Psoas muscle (tissue), 8 donors: ENCODE results near the gene FETUB. TPM values are rescaled to one million over a fixed set of nuclear protein-coding genes. Genes with fewer than 3 reads are reported as not detected.

Experiments
- ATAC-seq, 4 donors: fragments of 200-7000 bp; cut with Tn5 transposase; one replicate each; pipeline ENCODE4 v1.9.1; 2020; ENCODE audit warnings: moderate library complexity in 3 of 4, mild to moderate bottlenecking in 2 of 4
- DNase-seq, 2 donors: peaks; one replicate each; pipeline ENCODE4 v3.0.0-alpha.2; 2020
- H3K27ac ChIP-seq: fragments of 200-600 bp; one replicate; pipeline ENCODE4 v1.8.0; 2022
- H3K27me3 ChIP-seq, 3 donors: fragments of 200-600 bp in 1 of 3; one replicate each; pipeline versions ENCODE4 v1.6.1 to v1.8.0; 2013 to 2022; ENCODE audit warnings: low read length in 2 of 3, mild to moderate bottlenecking in 2 of 3, moderate library complexity in 1 of 3; ENCODE audit not compliant: insufficient read depth in 3 of 3
- H3K36me3 ChIP-seq, 2 donors: fragments of 200-600 bp in 1 of 2; one replicate each; pipeline versions ENCODE4 v1.6.1 to v1.8.0; 2013 to 2022; ENCODE audit warnings: low read depth in 1 of 2, mild to moderate bottlenecking in 1 of 2, moderate library complexity in 1 of 2; ENCODE audit not compliant: insufficient read depth in 1 of 2
- H3K4me1 ChIP-seq: fragments of 200-600 bp; one replicate; pipeline ENCODE4 v1.8.0; 2022
- H3K4me3 ChIP-seq: fragments of 200-600 bp; one replicate; pipeline ENCODE4 v1.8.0; 2022; ENCODE audit warnings: mild to moderate bottlenecking
- H3K9me3 ChIP-seq: fragments of 200-600 bp; one replicate; pipeline ENCODE4 v1.8.0; 2022
- CTCF ChIP-seq: fragments of 200-600 bp; IDR thresholded peaks from one replicate; pipeline ENCODE4 v1.8.0; 2022; ENCODE audit warnings: antibody characterized with exemption
- WGBS, 3 donors: extraction: QIAGEN DNeasy Blood & Tissue Kit; methylation state at CpG; one replicate each; pipeline versions ENCODE4 v1.1.6 to v1.1.7; 2013; 5-methylcytosine and 5-hydroxymethylcytosine counted together
- intact Hi-C, 2 donors: fragments of 100-400 bp; cut with DNase I; formaldehyde crosslinking; loops; one replicate each; pipeline versions ENCODE4 v1.11.0 to v1.14.2; 2022
- polyA plus RNA-seq, 3 donors: library from polyadenylated mRNA; stranded (reverse); fragments of 200-250 nt; gene quantifications; one replicate each; pipeline ENCODE4 v1.2.3, GENCODE V29; 2013
- total RNA-seq, 4 donors: library from RNA; stranded (reverse); fragmentation: NEBNext Ultra II Directional in 2 of 4; extraction: Animal tissue kit (Norgen Biotek cat#: 25700) in 2 of 4; gene quantifications; one replicate each; pipeline versions ENCODE4 v1.2.1 to v1.2.4, GENCODE V29; 2021 to 2023
- donor health status: healthy with polysubstance abuse.
- donor health status: DM: no; HTN: no; CAD: no; lungs with moderate emphysema.
- donor health status: Bipolar disorder and iron deficiency.
- donor health status: healthy.
- donor health status: DM: yes; HTN: yes; CAD: no.
- donor health status: DM: no; HTN: no; CAD: no.
- donor health status: DM: no; HTN: no; CAD: no.
- donor health status: DM: yes; HTN: yes; CAD: no.

Gene FETUB
- total and polyA plus RNA-seq, 7 donors, result not detected

GRCh38 chr3:186664119-186664495 is 23.9 kb downstream of the FETUB start:
- no peaks in the 10 kb centered on the region for H3K9me3 ChIP-seq
- ATAC-seq (no peak), DNase-seq (no peak)
- TF ChIP-seq CTCF, result no peak
- no peak overlapping the region for H3K27ac ChIP-seq
- intact Hi-C loops, result no loop called here
- H3K4me3 ChIP-seq, result no peak overlapping the region
- peaks cover 0 to 2% (median 2%) of the 10 kb centered on the region in 3 donors for H3K27me3 ChIP-seq
- no peaks in the 10 kb centered on the region for H3K36me3 ChIP-seq
- no peaks in the 10 kb centered on the region for H3K4me1 ChIP-seq

DNA sequence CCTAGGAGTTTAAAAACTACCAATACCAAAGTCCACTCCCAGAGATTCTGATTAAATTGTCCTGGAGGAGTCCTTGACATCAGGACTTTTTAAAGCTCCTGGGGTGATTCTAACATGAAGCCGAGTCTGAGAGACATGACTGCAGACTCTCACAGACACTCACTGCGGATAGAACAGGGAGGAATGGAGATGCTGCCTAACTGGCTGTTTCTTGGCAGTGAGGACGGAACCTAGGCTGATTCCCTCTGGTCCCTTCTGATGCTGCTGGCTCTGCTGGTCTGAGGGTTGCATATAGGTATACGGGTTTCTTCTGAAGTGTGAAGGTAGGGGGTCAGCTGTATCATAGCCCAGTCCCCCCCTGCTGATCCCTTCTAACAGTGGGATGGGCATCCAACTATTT is 24.3 kb downstream of the FETUB start:
- 45 to 59% (median 50%) methylated on average over 4 of the region's 4 CpGs for WGBS, 3 donors
- Histone ChIP-seq H3K4me1 (no peaks in the 10 kb centered on the region), H3K4me3 (no peak overlapping the region), H3K9me3 (no peaks in the 10 kb centered on the region), H3K27me3 (peaks cover 0 to 2% (median 2%) of the 10 kb centered on the region in 3 donors), H3K36me3 (no peaks in the 10 kb centered on the region), H3K27ac (no peak overlapping the region)
- no peak for ATAC-seq
- DNase-seq, result no peak
- intact Hi-C loops, result no loop called here
- no peak for TF ChIP-seq CTCF

DNA sequence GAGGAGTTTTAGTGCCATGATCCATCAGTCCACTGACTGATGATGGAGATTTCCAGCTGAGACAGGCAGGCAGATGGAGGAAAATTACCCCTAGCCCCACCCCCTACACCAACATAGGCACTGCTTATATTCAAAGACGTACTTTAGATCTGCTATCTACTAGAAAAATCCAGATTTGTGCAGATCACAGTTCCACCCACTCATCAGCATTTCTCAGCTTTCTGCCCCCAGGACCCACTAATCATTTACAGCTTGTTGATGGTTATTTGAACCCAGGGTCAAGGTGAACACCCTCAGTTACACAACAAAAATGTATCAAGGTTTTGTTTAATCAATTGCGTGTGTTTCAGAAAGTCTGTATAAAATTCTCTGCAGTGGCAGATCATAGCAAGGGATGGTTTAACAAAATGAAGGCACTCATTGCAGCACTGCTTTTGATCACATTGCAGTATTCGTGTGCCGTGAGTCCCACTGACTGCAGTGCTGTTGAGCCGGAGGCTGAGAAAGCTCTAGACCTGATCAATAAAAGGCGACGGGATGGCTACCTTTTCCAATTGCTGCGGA is 25.5 kb downstream of the FETUB start, which contains the start of gene HRG:
HRG (plus strand) TSS at position 390 of the 564 bp plus-strand sequence; CDS start at position 408, 18 bp downstream.
- no peaks in the 10 kb centered on the region for H3K36me3 ChIP-seq
- no peaks in the 10 kb centered on the region for H3K9me3 ChIP-seq
- H3K4me1 ChIP-seq, result no peaks in the 10 kb centered on the region
- ATAC-seq (no peak), DNase-seq (no peak)
- H3K27ac ChIP-seq, result no peak within 1 kb of the TSS
- peaks cover 0 to 2% (median 2%) of the 10 kb centered on the region in 3 donors for H3K27me3 ChIP-seq
- 80 to 82% (median 80%) methylated on average over 8 of the region's 8 CpGs for whole genome bisulfite sequencing, 3 donors
- intact Hi-C loops, result no loop called here
- TF ChIP-seq CTCF, result no peak
- no peak within 1 kb of the TSS for H3K4me3 ChIP-seq

GRCh38 chr3:186668426-186668825 is 28.2 kb downstream of the FETUB start:
- intact Hi-C loops, result no loop called here
- H3K4me3 ChIP-seq, result no peak overlapping the region
- TF ChIP-seq CTCF, result no peak
- no peaks in the 10 kb centered on the region for H3K36me3 ChIP-seq
- ATAC-seq, result no peak
- H3K4me1 ChIP-seq, result no peaks in the 10 kb centered on the region
- no peak for DNase-seq
- peaks cover 0 to 2% (median 2%) of the 10 kb centered on the region in 3 donors for H3K27me3 ChIP-seq
- H3K9me3 ChIP-seq, result no peaks in the 10 kb centered on the region
- no peak overlapping the region for H3K27ac ChIP-seq
- WGBS, 3 donors, result 69 to 73% (median 71%) methylated on average over 6 of the region's 6 CpGs
